Upper lobe of right lung (tissue), 1 donor: ENCODE measurements around the gene NTM. TPM values are rescaled to one million over a fixed set of nuclear protein-coding genes. Genes with fewer than 3 reads are reported as not detected.

ENCODE experiments used
- ATAC-seq: fragments of 200-7000 bp; cut with Tn5 transposase; one replicate; pipeline ENCODE4 v1.9.1; 2020; ENCODE audit warnings: mild to moderate bottlenecking, moderate library complexity
- DNase-seq: peaks from one replicate; pipeline ENCODE4 v3.0.0-alpha.2; 2020
- H3K27ac ChIP-seq: fragments of 200-600 bp; one replicate; pipeline ENCODE4 v1.8.0; 2022
- H3K27me3 ChIP-seq: fragments of 200-600 bp; one replicate; pipeline ENCODE4 v1.8.0; 2022; ENCODE audit warnings: mild to moderate bottlenecking
- H3K36me3 ChIP-seq: fragments of 200-600 bp; one replicate; pipeline ENCODE4 v1.8.0; 2022
- H3K4me1 ChIP-seq: fragments of 200-600 bp; one replicate; pipeline ENCODE4 v1.8.0; 2022
- H3K4me3 ChIP-seq: fragments of 200-600 bp; one replicate; pipeline ENCODE4 v1.8.0; 2022; ENCODE audit warnings: mild to moderate bottlenecking
- H3K9me3 ChIP-seq: fragments of 200-600 bp; one replicate; pipeline ENCODE4 v1.8.0; 2022
- CTCF ChIP-seq: fragments of 200-600 bp; IDR thresholded peaks from one replicate; pipeline ENCODE4 v1.8.0; 2022; ENCODE audit warnings: antibody characterized with exemption
- intact Hi-C: fragments of 100-400 bp; cut with DNase I; formaldehyde crosslinking; loops from one replicate; pipeline ENCODE4 v1.11.0; 2022
- total RNA-seq: library from RNA; stranded (reverse); fragmentation: NEBNext Ultra II Directional; extraction: Animal tissue kit (Norgen Biotek cat#: 25700); gene quantifications from one replicate; pipeline ENCODE4 v1.2.1, GENCODE V29; 2021
- donor health status: DM: no; HTN: yes; CAD: no; lungs with severe emphysema.

Gene NTM
- total RNA-seq, 1 donor from 2014 or later: 3.7 TPM

- Histone ChIP-seq H3K27me3 (peaks cover 20% of the 10 kb centered on the region), H3K9me3 (no peaks in the 10 kb centered on the region), H3K4me1 (no peaks in the 10 kb centered on the region), H3K36me3 (no peaks in the 10 kb centered on the region), H3K27ac (no peak overlapping the region), H3K4me3 (no peak overlapping the region)
- ATAC-seq: no peak
- intact Hi-C loops: no loop called here
- DNase-seq: no peak
- TF ChIP-seq CTCF: no peak
Measured at GRCh38 chr11:131902421-131902820, 532.0 kb downstream of the NTM start.

DNA sequence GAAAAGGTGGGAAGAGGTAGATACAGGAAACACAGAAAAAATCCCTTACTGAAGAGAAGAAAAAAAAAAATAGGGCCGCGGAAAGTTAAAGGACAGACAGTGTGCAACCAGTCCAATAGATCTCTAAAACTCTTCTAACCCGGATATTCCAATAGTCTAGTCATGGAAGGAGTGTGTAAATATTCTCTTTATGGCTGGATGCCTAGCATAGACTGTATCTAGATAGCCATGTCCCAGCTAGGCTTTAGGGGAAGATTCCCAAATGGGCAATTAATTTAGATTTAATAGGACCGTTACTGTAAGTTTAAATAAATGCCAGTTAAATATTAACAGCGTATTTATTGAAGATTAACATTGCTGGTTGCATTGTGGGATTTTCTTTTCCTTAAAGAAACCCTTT lies 532.7 kb downstream of the NTM start:
- Histone ChIP-seq H3K4me1 (no peaks in the 10 kb centered on the region), H3K4me3 (no peak overlapping the region), H3K27ac (no peak overlapping the region), H3K9me3 (no peaks in the 10 kb centered on the region), H3K36me3 (no peaks in the 10 kb centered on the region), H3K27me3 (peaks cover 26% of the 10 kb centered on the region)
- intact Hi-C loops: no loop called here
- TF ChIP-seq CTCF: no peak
- DNase-seq (no peak), ATAC-seq (no peak)

GRCh38 chr11:131904756-131905155 lies 534.3 kb downstream of the NTM start:
- no peak for DNase-seq
- peaks cover 38% of the 10 kb centered on the region for H3K27me3 ChIP-seq
- TF ChIP-seq CTCF: no peak
- no peak overlapping the region for H3K27ac ChIP-seq
- no peak overlapping the region for H3K4me3 ChIP-seq
- no peak for ATAC-seq
- intact Hi-C loops: no loop called here
- no peaks in the 10 kb centered on the region for H3K9me3 ChIP-seq
- no peaks in the 10 kb centered on the region for H3K36me3 ChIP-seq
- H3K4me1 ChIP-seq: no peaks in the 10 kb centered on the region

- no peak for TF ChIP-seq CTCF
- DNase-seq (no peak), ATAC-seq (no peak)
- Histone ChIP-seq H3K27ac (no peak overlapping the region), H3K36me3 (no peaks in the 10 kb centered on the region), H3K4me3 (no peak overlapping the region), H3K9me3 (no peaks in the 10 kb centered on the region), H3K4me1 (no peaks in the 10 kb centered on the region), H3K27me3 (peaks cover 56% of the 10 kb centered on the region)
- intact Hi-C loops: no loop called here
Measured at GRCh38 chr11:131906963-131907362, 536.5 kb downstream of the NTM start.

GRCh38 chr11:131907371-131907770 lies 537.0 kb downstream of the NTM start:
- peaks cover 60% of the 10 kb centered on the region for H3K27me3 ChIP-seq
- H3K36me3 ChIP-seq: no peaks in the 10 kb centered on the region
- intact Hi-C loops: no loop called here
- no peaks in the 10 kb centered on the region for H3K4me1 ChIP-seq
- H3K4me3 ChIP-seq: no peak overlapping the region
- no peak for TF ChIP-seq CTCF
- no peak overlapping the region for H3K27ac ChIP-seq
- DNase-seq: no peak
- ATAC-seq: no peak
- H3K9me3 ChIP-seq: no peaks in the 10 kb centered on the region

DNA sequence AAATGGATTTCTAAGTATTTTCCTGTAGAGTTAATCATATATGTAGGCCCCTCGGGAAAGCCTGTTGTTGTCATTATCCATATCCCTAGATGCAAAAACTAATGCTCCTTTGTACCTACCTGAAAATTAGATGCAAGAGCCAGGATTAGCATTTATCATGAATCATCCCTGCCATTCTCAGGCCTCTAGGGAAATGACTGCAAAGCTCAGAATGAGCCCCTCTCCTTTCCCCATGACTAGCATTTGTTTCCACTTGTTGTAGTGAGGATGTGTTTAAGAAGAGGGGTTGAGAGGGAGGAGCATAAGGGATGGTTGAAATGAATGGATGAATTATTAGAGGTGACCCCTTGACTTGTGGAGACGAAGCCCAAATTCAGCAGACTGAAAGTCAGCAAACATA lies 537.9 kb downstream of the NTM start:
- no peak for DNase-seq
- Histone ChIP-seq H3K36me3 (no peaks in the 10 kb centered on the region), H3K27me3 (peaks cover 65% of the 10 kb centered on the region), H3K27ac (no peak overlapping the region), H3K4me1 (no peaks in the 10 kb centered on the region), H3K9me3 (no peaks in the 10 kb centered on the region), H3K4me3 (no peak overlapping the region)
- TF ChIP-seq CTCF: no peak
- intact Hi-C loops: no loop called here
- no peak for ATAC-seq
